HepG2 (cell line): Measurements from ENCODE around the gene PPP4R1. TPM values are rescaled to one million over a fixed set of nuclear protein-coding genes. Genes with fewer than 3 reads are reported as not detected.
A peak's percentile ranks its signal among the peaks of the same experiment; 100 is the strongest.

Source experiments
- ATM ChIP-seq: fragments of 450-650 bp; IDR thresholded peaks from 2 replicates; pipeline ENCODE4 v1.7.1; 2017; ENCODE audit warnings: mild to moderate bottlenecking, borderline replicate concordance
- CCDC6 ChIP-seq: sonication (generic); formaldehyde crosslinking; IDR thresholded peaks from 2 replicates; pipeline ENCODE4 v1.8.1; 2022; ENCODE audit warnings: mild to moderate bottlenecking, missing genetic modification reagents, moderate library complexity
- HNF4A ChIP-seq: sonication (generic); formaldehyde crosslinking; IDR thresholded peaks from 2 replicates; pipeline ENCODE4 v1.4.0; 2020; ENCODE audit warnings: missing genetic modification reagents
- HNRNPLL ChIP-seq: fragments of 200-400 bp; formaldehyde crosslinking; IDR thresholded peaks from 2 replicates; pipeline ENCODE4 v1.6.1; 2017; ENCODE audit warnings: mild to moderate bottlenecking, low read depth, low read length; ENCODE audit not compliant: poor library complexity, severe bottlenecking
- MXI1 ChIP-seq: IDR thresholded peaks from 3 replicates; pipeline ENCODE4 v1.6.1; 2012; ENCODE audit warnings: low read depth, low read length, inconsistent platforms, borderline replicate concordance
- NPAS2 ChIP-seq: sonication (generic); formaldehyde crosslinking; IDR thresholded peaks from 2 replicates; pipeline ENCODE4 v1.8.0; 2022; ENCODE audit warnings: mild to moderate bottlenecking, missing genetic modification reagents, borderline replicate concordance
- POLR2A ChIP-seq, 2 experiments: IDR thresholded peaks; 2 replicates each; pipeline ENCODE4 v1.6.1; 2011; ENCODE audit warnings: low read depth in 2 of 2, low read length in 2 of 2, mild to moderate bottlenecking in 1 of 2, moderate library complexity in 1 of 2; ENCODE audit not compliant: insufficient read depth in 1 of 2
- SAP130 ChIP-seq: IDR thresholded peaks from 2 replicates; pipeline ENCODE4 v1.6.1; 2016; ENCODE audit warnings: low read depth
- TP53 ChIP-seq: sonication (generic); formaldehyde crosslinking; conservative IDR thresholded peaks from 2 replicates; pipeline ENCODE4 v1.4.0; 2020; ENCODE audit warnings: missing genetic modification reagents
- ZFP36L2 ChIP-seq: sonication (generic); formaldehyde crosslinking; IDR thresholded peaks from 2 replicates; pipeline ENCODE4 v1.4.0; 2020; ENCODE audit warnings: missing genetic modification reagents
- ZKSCAN8 ChIP-seq: IDR thresholded peaks from 2 replicates; pipeline ENCODE4 v1.6.1; 2016; ENCODE audit warnings: borderline replicate concordance, missing genetic modification reagents, missing compliant biosample characterization
- ZNF501 ChIP-seq: sonication (generic); formaldehyde crosslinking; IDR thresholded peaks from 2 replicates; pipeline ENCODE4 v1.5.1; 2020; ENCODE audit warnings: mild to moderate bottlenecking, moderate library complexity, missing genetic modification reagents
- ZNF557 ChIP-seq: sonication (generic); formaldehyde crosslinking; IDR thresholded peaks from 2 replicates; pipeline ENCODE4 v1.4.0; 2020; ENCODE audit warnings: missing genetic modification reagents
- ZNF720 ChIP-seq: sonication (generic); formaldehyde crosslinking; IDR thresholded peaks from 2 replicates; pipeline ENCODE4 v1.4.0; 2020; ENCODE audit warnings: missing genetic modification reagents
- ZNF816 ChIP-seq: sonication (generic); formaldehyde crosslinking; IDR thresholded peaks from 2 replicates; pipeline ENCODE4 v1.8.0; 2022; ENCODE audit warnings: missing genetic modification reagents, mild to moderate bottlenecking, borderline replicate concordance
- polyA plus RNA-seq, 8 experiments: library from polyadenylated mRNA; depleted of rRNA in 3 of 8; stranded (reverse) in 7 of 8; unstranded in 1 of 8; fragments of >200 nt; fragmentation: Illumina TruSeq in 4 of 8; extraction: Trizol in 4 of 8; gene quantifications; 2 replicates each; pipeline versions ENCODE4 v1.2.1 to v1.2.3, GENCODE V29; 2011 to 2016; ENCODE audit warnings: low read depth in 4 of 8, missing spikeins in 1 of 8, mixed read lengths in 1 of 8; ENCODE audit not compliant: insufficient read depth in 1 of 8
- total RNA-seq, 5 experiments: library from RNA; depleted of rRNA; stranded (reverse); fragments of >200 nt; fragmentation: Illumina TruSeq; extraction: Trizol; gene quantifications; 2 replicates each; pipeline ENCODE4 v1.2.3, GENCODE V29; 2016; ENCODE audit warnings: low read depth in 1 of 5
- TF ChIP-seq, protein P1 (sequence below): IDR thresholded peaks from 2 replicates; pipeline ENCODE4 v1.6.1; 2016; ENCODE audit warnings: mild to moderate bottlenecking
- TF ChIP-seq, protein P2 (sequence below): sonication (generic); formaldehyde crosslinking; IDR thresholded peaks from 2 replicates; pipeline ENCODE4 v1.4.0; 2020; ENCODE audit warnings: missing genetic modification reagents
- TF ChIP-seq, protein P3 (sequence below): sonication (generic); formaldehyde crosslinking; IDR thresholded peaks from 2 replicates; pipeline ENCODE4 v1.8.0; 2022; ENCODE audit warnings: mild to moderate bottlenecking, missing genetic modification reagents, borderline replicate concordance
- TF ChIP-seq, protein P4 (sequence below): sonication (generic); formaldehyde crosslinking; IDR thresholded peaks from 2 replicates; pipeline ENCODE4 v1.5.1; 2020; ENCODE audit warnings: missing genetic modification reagents, mild to moderate bottlenecking, borderline replicate concordance
- TF ChIP-seq, protein P5 (sequence below): sonication (generic); formaldehyde crosslinking; IDR thresholded peaks from 2 replicates; pipeline ENCODE4 v1.5.0; 2020; ENCODE audit warnings: missing genetic modification reagents
- TF ChIP-seq, protein P6 (sequence below): sonication (generic); formaldehyde crosslinking; IDR thresholded peaks from 2 replicates; pipeline ENCODE4 v1.5.0; 2020; ENCODE audit warnings: mild to moderate bottlenecking, low read depth, missing genetic modification reagents, borderline replicate concordance

The PPP4R1 gene
- total and polyA plus RNA-seq, 2 of the 13 experiments (the other 11 are each of a cell fraction or from before 2014, with no cell fraction given): 66.5 to 72.4 TPM

DNA sequence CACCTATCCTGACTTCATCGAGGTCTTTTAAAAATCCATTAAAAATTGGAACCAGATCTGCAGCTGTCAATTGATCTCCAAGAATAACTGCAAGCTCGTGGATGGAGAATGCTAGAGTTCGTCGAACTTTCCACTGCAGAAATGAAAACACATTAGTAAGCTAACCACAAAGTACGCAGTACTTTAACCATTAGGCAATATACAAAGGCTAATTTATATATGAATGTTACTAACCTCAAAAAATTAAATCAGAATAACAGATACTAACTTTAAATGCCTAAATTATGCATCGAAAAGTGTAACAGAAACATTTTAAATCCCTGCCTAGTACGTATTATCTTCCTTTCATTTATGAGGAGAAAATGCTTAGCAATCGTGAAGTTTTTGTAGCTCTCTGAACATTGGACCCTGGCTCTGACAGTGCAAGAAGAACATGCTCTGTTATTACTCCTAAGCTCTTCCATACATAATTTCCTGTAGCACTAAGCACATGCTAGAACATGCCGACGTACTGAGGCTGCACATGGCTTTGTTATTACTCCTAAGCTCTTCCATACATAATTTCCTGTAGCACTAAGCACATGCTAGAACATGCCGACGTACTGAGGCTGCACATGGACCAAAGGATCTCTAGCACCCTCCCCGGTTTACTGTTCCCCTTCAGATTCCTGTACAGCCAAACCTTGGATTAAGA lies 57.0 kb downstream of the PPP4R1 start (continued):
- TF ChIP-seq ZFP36L2 (CRISPR knock-in tag): no peak
- TF ChIP-seq ZNF720 (CRISPR knock-in tag): no peak
- TF ChIP-seq HNRNPLL: no peak
- TF ChIP-seq, protein P1, sequence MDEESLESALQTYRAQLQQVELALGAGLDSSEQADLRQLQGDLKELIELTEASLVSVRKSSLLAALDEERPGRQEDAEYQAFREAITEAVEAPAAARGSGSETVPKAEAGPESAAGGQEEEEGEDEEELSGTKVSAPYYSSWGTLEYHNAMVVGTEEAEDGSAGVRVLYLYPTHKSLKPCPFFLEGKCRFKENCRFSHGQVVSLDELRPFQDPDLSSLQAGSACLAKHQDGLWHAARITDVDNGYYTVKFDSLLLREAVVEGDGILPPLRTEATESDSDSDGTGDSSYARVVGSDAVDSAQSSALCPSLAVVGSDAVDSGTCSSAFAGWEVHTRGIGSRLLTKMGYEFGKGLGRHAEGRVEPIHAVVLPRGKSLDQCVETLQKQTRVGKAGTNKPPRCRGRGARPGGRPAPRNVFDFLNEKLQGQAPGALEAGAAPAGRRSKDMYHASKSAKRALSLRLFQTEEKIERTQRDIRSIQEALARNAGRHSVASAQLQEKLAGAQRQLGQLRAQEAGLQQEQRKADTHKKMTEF (CRISPR knock-in tag): peak; percentile 23; the same call in 1 of the 2 replicates
- TF ChIP-seq, protein P2, sequence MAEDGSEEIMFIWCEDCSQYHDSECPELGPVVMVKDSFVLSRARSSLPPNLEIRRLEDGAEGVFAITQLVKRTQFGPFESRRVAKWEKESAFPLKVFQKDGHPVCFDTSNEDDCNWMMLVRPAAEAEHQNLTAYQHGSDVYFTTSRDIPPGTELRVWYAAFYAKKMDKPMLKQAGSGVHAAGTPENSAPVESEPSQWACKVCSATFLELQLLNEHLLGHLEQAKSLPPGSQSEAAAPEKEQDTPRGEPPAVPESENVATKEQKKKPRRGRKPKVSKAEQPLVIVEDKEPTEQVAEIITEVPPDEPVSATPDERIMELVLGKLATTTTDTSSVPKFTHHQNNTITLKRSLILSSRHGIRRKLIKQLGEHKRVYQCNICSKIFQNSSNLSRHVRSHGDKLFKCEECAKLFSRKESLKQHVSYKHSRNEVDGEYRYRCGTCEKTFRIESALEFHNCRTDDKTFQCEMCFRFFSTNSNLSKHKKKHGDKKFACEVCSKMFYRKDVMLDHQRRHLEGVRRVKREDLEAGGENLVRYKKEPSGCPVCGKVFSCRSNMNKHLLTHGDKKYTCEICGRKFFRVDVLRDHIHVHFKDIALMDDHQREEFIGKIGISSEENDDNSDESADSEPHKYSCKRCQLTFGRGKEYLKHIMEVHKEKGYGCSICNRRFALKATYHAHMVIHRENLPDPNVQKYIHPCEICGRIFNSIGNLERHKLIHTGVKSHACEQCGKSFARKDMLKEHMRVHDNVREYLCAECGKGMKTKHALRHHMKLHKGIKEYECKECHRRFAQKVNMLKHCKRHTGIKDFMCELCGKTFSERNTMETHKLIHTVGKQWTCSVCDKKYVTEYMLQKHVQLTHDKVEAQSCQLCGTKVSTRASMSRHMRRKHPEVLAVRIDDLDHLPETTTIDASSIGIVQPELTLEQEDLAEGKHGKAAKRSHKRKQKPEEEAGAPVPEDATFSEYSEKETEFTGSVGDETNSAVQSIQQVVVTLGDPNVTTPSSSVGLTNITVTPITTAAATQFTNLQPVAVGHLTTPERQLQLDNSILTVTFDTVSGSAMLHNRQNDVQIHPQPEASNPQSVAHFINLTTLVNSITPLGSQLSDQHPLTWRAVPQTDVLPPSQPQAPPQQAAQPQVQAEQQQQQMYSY (CRISPR knock-in tag): no peak
- TF ChIP-seq ATM: no peak
- TF ChIP-seq, protein P3, sequence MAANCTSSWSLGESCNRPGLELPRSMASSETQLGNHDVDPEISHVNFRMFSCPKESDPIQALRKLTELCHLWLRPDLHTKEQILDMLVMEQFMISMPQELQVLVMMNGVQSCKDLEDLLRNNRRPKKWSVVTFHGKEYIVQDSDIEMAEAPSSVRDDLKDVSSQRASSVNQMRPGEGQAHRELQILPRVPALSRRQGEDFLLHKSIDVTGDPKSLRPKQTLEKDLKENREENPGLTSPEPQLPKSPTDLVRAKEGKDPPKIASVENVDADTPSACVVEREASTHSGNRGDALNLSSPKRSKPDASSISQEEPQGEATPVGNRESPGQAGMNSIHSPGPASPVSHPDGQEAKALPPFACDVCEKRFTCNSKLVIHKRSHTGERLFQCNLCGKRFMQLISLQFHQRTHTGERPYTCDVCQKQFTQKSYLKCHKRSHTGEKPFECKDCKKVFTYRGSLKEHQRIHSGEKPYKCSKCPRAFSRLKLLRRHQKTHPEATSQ: no peak
- TF ChIP-seq, protein P4, sequence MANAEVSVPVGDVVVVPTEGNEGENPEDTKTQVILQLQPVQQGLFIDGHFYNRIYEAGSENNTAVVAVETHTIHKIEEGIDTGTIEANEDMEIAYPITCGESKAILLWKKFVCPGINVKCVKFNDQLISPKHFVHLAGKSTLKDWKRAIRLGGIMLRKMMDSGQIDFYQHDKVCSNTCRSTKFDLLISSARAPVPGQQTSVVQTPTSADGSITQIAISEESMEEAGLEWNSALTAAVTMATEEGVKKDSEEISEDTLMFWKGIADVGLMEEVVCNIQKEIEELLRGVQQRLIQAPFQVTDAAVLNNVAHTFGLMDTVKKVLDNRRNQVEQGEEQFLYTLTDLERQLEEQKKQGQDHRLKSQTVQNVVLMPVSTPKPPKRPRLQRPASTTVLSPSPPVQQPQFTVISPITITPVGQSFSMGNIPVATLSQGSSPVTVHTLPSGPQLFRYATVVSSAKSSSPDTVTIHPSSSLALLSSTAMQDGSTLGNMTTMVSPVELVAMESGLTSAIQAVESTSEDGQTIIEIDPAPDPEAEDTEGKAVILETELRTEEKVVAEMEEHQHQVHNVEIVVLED: no peak
- TF ChIP-seq ZNF557: no peak
- no peak for TF ChIP-seq ZNF816 (CRISPR knock-in tag)
- TF ChIP-seq, protein P5, sequence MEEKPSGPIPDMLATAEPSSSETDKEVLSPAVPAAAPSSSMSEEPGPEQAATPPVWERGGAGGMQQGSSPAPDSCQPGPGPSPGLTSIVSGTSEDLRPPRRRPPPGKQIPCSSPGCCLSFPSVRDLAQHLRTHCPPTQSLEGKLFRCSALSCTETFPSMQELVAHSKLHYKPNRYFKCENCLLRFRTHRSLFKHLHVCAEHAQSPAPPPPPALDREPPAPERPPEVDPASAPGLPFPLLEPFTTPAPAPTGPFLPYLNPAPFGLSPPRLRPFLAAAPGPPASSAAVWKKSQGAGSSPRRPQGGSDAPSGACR (CRISPR knock-in tag): no peak
- TF ChIP-seq MXI1: peak; percentile 42; the same call in 1 of the 3 replicates
- no peak for TF ChIP-seq CCDC6 (CRISPR knock-in tag)
- no peak for TF ChIP-seq POLR2A (IDR thresholded peaks at IDR 0.05; ENCODE audit: insufficient read depth in 1 of 2, low read depth in 2 of 2, low read length in 2 of 2)
- TF ChIP-seq SAP130 (CRISPR knock-in tag): peak; percentile 58
- no peak for TF ChIP-seq TP53 (CRISPR knock-in tag)
- TF ChIP-seq ZNF501: no peak
- no peak for TF ChIP-seq ZKSCAN8 (CRISPR knock-in tag)
- peak; percentile 69 for TF ChIP-seq HNF4A (CRISPR knock-in tag)
- TF ChIP-seq, protein P6, sequence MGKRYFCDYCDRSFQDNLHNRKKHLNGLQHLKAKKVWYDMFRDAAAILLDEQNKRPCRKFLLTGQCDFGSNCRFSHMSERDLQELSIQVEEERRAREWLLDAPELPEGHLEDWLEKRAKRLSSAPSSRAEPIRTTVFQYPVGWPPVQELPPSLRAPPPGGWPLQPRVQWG (CRISPR knock-in tag): no peak
- TF ChIP-seq NPAS2 (CRISPR knock-in tag): no peak
